SK-N-MC (cell line): ENCODE results near the gene GPR155.

Experiments
- EZH2 ChIP-seq: fragments of 200-600 bp; sonication (generic); IDR thresholded peaks from one replicate; pipeline ENCODE4 v1.6.1; 2017; ENCODE audit warnings: antibody characterized with exemption
- POLR2AphosphoS5 ChIP-seq: IDR thresholded peaks from 2 replicates; pipeline ENCODE4 v1.6.1; 2012; ENCODE audit warnings: mild to moderate bottlenecking, low read depth, low read length, borderline replicate concordance

DNA sequence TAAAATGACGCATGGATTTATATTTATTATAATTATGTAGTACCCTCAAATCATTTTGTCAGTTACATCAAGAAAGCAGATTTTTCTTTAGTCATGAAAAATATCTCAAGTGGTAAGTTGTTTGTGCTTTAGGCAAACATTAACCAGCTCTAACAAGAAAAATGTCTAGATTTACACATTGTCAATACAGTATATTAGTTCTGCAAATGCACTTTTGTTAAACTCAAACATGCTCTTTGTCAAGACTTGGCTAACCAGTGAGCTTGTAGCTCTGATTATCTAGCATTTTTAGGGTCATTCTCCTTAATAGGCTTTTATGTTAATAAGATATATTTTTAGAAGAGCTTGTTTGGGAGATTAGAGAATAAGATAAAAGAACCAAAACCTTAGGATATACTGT lies 58.6 kb downstream of the GPR155 start:
- TF ChIP-seq EZH2 (no peak), POLR2AphosphoS5 (no peak)
